ENCODE results near the gene BCAR1. TPM values are rescaled to one million over a fixed set of nuclear protein-coding genes. Genes with fewer than 3 reads are reported as not detected.

The BCAR1 gene
- total and polyA plus RNA-seq, 2 experiments from 2014 or later: 37.9 to 140 TPM

GRCh38 chr16:75289189-75289588 is 37.8 kb upstream of the BCAR1 start:
- H3K9me3 Mint-ChIP-seq: no peaks in the 10 kb centered on the region; the same call in 2 of the 3 replicates
- DNase-seq (ENCODE audit: low spot score): no peak

More at GRCh38 chr16:75289189-75289588, 37.8 kb upstream of the BCAR1 start:
- Histone ChIP-seq H3K4me3 (no peak overlapping the region), H3K36me3 (ENCODE audit: insufficient read depth) (peaks cover 23% of the 10 kb centered on the region), H3K27ac (ENCODE audit: low read depth) (no peak overlapping the region), H3K27me3 (ENCODE audit: insufficient read depth) (no peaks in the 10 kb centered on the region), H4K20me1 (replicated peaks; ENCODE audit: insufficient read depth) (no peaks in the 10 kb centered on the region; the same call in none of the 2 replicates), H3K4me2 (no peak overlapping the region), H3K9me2 (ENCODE audit: insufficient read depth) (no peaks in the 10 kb centered on the region), H2AFZ (no peak overlapping the region), H3K4me1 (ENCODE audit: insufficient read depth) (no peaks in the 10 kb centered on the region), H3F3A (replicated peaks; ENCODE audit: low read depth) (no peaks in the 10 kb centered on the region), H3K79me2 (replicated peaks; ENCODE audit: insufficient read depth) (no peaks in the 10 kb centered on the region)
- Mint-ChIP-seq H3K4me1 (peaks cover 3% of the 10 kb centered on the region; the same call in 1 of the 3 replicates), H3K27ac (no peak overlapping the region), H3K4me3 (no peak overlapping the region), H3K36me3 (ENCODE audit: low read depth) (peaks cover 28% of the 10 kb centered on the region), H3K27me3 (ENCODE audit: insufficient read depth, low read depth, poor library complexity) (no peaks in the 10 kb centered on the region)
- TF ChIP-seq EZH2phosphoT487 (IDR thresholded peaks at IDR 0.05; ENCODE audit: unreplicated experiment) (no peak), REST (IDR thresholded peaks at IDR 0.05; ENCODE audit: unreplicated experiment) (no peak), CREB1 (CRISPR knock-in tag; IDR thresholded peaks at IDR 0.05; ENCODE audit: low read depth) (no peak), ETS1 (IDR thresholded peaks at IDR 0.05) (no peak), CTCF (conservative IDR thresholded peaks at IDR 0.05; ENCODE audit: low read depth in 2 of 2) (no peak), ZNF114 (CRISPR knock-in tag; IDR thresholded peaks at IDR 0.05) (no peak), EZH2 (IDR thresholded peaks at IDR 0.05; ENCODE audit: low read depth, unreplicated experiment) (no peak), JUNB (IDR thresholded peaks at IDR 0.05; ENCODE audit: unreplicated experiment) (no peak), ZNF331 (CRISPR knock-in tag; IDR thresholded peaks at IDR 0.05; ENCODE audit: low read depth) (no peak), NANOG (IDR thresholded peaks at IDR 0.05; ENCODE audit: borderline replicate concordance) (no peak), STAT1 (IDR thresholded peaks at IDR 0.05; ENCODE audit: unreplicated experiment) (no peak), POLR2AphosphoS5 (IDR thresholded peaks at IDR 0.05; ENCODE audit: low read depth) (no peak), ZNF462 (CRISPR knock-in tag; IDR thresholded peaks at IDR 0.05) (no peak)
- no peak for ATAC-seq
